ENCODE results near the gene CAPSL.
A peak's percentile ranks its signal among the peaks of the same experiment; 100 is the strongest.
"Not testable (repeated sequence)": the region's sequence is repeated elsewhere in the genome, so short reads cannot be mapped to it uniquely, and the experiment has no call there.

The CAPSL gene

GRCh38 chr5:35938568-35939227 lies at the start of gene CAPSL:
Gene CAPSL (minus strand): TSS chr5:35938622. CDS start chr5:35921120, 17,502 bp downstream.
- DNase-seq: no peak

DNA sequence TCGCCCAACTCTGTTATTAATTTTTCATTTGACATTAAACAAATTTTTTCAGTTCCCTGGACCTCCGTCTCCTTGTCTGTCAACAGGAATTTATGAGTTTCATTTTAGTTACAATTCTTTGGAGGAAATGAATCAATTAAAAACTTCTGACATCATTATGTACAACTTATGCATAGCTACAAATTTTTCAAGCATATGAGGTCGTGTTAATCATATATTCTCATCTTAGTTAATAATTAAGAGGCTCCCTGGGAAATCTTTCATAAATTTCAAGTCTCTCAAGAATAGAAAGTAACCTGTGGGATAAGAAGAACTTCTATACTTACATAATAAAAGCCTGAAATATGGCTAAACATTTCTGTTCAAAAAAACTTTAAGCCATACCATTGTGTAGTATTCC lies 49.4 kb upstream of the CAPSL start:
- no peak for DNase-seq

DNA sequence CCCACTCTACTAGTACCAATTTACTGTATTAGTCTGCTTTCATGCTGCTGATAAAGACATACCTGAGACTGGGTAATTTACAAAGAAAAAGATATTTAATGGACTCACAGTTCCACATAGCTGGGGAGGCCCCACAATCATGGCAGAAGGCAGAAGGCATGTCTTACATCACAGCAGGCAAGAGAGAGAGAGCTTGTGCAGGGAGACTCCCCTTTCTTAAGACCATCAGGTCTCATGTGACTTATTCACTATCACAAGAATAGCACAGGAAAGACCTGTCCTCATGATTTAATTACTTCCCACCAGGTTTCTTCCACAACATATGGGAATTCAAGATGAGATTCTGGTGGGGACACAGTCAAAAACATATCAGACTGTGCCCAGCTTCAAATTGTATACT lies 41.3 kb upstream of the CAPSL start:
- no peak for DNase-seq

GRCh38 chr5:35976859-35977258 lies 38.4 kb upstream of the CAPSL start:
- not testable (repeated sequence) for DNase-seq

DNA sequence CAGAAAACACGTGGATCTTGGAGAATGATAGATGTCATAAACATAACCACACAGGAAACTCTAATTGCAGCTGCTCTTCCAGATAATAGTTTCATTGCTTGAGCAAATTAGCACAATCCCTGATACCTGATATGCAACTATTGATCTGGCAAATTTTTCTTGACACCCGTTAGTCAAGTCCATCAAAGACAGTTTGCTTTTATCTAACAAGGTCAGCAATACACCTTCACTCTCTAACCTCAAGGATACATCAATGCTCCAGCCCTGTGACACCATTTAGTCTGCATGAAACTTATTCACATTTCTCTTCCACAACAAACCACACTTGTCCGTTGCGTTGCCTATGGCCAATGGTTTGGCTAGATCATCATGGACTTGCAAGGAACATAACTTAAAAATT lies 36.1 kb upstream of the CAPSL start:
- no peak for DNase-seq

- no peak for DNase-seq
Measured at GRCh38 chr5:35971878-35972210, 33.4 kb upstream of the CAPSL start.

DNA sequence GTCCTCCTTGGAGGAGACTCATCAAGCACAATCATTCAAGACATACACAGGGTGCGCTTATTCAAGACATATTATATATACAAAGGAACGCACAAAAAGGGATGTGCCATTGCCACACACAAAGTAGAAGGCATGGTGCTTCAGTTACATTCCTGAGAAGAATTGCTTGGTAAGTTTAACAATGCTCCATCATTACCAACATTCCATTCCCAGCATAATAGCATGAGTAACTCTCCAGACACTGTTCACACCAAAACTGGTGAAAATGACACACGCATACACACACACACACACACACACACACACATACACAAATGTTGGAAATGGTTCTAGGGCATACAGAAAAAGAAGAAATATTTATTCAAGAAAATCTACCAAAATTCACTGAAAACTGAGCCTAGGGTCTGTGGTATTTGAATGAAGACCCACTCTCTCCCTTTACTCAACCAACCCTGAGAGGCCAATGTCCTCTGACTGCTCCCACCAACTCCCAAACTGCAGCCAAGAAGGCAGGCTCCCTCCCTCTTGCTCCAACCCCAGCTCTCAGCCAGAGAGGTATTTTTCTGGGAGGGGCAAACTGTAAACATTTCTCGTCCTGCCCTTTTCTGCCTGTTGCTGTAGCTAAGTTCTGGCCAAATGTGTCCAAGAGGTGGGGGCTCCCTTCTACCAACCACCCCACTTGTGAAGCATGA lies 32.9 kb upstream of the CAPSL start:
- DNase-seq: no peak

GRCh38 chr5:35963381-35963843 lies 25.0 kb upstream of the CAPSL start:
- no peak for DNase-seq

GRCh38 chr5:35960328-35960727 lies 21.9 kb upstream of the CAPSL start:
- no peak for DNase-seq

- DNase-seq: no peak
Measured at GRCh38 chr5:35956429-35956828, 18.0 kb upstream of the CAPSL start.

DNA sequence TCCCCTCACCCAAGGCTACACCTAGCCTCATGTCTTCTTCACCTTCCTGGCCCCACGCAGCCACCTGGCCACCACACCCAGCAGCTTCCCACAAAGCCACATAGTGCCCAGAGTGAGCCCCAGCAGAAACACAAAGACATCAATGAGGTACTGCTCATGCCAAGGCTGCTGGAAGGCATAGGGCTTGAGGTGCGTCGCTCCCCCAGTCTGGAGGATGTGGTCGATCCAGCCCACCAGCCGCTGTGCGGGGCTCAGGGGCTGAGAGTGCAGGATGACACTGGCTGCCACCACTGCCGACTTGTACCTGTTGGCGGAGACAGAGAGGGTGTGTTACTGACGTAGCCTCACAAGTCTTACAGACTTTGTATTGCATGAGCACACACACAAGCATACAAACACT lies 15.8 kb upstream of the CAPSL start:
- DNase-seq: no peak

GRCh38 chr5:35947085-35947484 lies 8.7 kb upstream of the CAPSL start:
- DNase-seq: no peak

- DNase-seq: no peak
Measured at GRCh38 chr5:35939639-35940038, 1.2 kb upstream of the CAPSL start.

- DNase-seq: peak; percentile 39 to 46
Measured at GRCh38 chr5:35926389-35927051, 11.9 kb downstream of the CAPSL start.

GRCh38 chr5:35924950-35925722 lies 13.3 kb downstream of the CAPSL start:
- peak; percentile 80 to 87 for DNase-seq

DNA sequence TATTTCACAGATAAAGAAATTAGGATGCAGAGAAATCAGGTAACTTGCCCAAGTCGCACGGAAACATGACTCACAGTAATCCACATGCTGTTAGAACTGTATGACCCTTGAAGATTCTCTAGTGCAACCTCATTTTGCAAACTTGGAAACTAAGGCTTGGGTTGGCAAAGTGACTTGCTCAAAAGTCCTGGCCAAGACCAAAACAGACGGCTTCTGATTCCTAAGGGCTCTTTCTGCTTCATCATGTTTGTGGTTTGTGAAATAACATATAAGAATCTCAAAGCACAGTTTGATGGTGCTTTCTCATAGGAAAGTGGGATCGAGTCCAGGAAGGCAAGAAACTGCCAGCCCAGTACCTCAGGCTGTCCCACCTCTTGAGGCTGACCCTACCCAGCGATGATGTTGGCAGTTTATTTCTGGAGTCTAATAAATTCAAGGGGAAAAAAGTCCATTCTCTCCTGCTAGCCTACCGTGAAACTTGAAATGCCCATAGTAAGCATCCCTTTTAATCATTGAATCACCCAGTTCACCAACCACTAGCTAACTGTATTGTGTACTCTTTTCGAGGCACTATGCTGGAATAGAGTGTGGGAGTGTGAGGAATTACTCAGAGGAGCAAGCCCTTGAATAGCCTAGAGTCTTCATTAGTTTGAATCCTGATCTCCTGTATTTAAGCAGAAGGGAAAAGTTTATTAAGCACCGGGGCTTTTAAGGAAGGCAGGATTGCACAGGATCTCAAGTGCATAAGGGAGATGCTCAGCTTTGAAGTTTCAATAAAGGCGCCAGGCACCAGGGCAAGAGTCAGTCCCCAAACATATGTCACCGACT lies 14.1 kb downstream of the CAPSL start:
- DNase-seq: peak in 1 of 2 experiments; percentile 9

DNA sequence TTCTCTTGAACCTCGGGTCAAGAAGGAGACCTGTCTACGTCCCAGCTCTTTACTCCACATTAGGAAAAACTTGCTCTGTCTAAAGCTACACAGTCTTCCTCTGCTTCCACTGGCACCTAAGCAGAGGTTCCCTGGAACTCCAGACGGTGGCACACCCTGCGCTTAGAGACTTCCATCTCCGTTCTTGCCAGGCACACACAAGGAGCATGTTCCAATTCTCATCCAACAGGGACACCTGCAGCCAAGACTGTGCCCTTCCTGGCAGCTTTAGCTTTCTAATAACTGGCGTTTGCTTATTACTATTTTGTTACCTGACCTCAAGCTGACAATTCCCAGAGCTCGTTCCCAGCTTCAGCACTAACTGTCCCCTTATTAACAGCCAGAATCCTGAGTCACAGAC lies 16.0 kb downstream of the CAPSL start:
- no peak for DNase-seq

GRCh38 chr5:35921930-35922329 lies 16.5 kb downstream of the CAPSL start:
- DNase-seq: no peak

GRCh38 chr5:35920890-35921289 lies 17.5 kb downstream of the CAPSL start:
- DNase-seq: no peak

GRCh38 chr5:35919191-35919590 lies 19.2 kb downstream of the CAPSL start:
- DNase-seq: no peak

- no peak for DNase-seq
Measured at GRCh38 chr5:35908814-35909213, 29.6 kb downstream of the CAPSL start.

- no peak for DNase-seq
Measured at GRCh38 chr5:35908228-35908627, 30.2 kb downstream of the CAPSL start.
